ENCODE measurements around the gene C9orf152.
A peak's percentile ranks its signal among the peaks of the same experiment; 100 is the strongest.
"Not testable (repeated sequence)": the region's sequence is repeated elsewhere in the genome, so short reads cannot be mapped to it uniquely, and the experiment has no call there.

C9orf152 gene

DNA sequence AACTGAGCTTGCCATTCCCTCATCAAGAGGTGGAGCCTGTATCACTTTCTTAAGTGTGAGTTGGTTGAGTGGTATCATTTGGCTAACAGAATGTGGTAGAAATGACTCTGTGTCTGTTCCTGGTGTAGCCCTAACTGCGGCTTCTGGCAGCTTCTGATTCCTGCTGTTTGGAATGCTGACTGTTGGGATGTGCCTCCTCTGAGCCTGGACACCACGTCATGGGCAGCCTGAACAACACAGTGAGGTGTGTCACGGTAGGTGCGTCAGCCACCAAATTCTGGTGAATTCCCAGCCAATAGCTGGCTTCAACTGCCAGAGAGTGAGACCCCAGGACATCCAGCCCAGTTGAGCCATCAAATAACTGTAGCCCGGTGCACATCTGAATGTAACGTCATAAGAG lies 6.1 kb upstream of the C9orf152 start:
- no peak for DNase-seq

DNA sequence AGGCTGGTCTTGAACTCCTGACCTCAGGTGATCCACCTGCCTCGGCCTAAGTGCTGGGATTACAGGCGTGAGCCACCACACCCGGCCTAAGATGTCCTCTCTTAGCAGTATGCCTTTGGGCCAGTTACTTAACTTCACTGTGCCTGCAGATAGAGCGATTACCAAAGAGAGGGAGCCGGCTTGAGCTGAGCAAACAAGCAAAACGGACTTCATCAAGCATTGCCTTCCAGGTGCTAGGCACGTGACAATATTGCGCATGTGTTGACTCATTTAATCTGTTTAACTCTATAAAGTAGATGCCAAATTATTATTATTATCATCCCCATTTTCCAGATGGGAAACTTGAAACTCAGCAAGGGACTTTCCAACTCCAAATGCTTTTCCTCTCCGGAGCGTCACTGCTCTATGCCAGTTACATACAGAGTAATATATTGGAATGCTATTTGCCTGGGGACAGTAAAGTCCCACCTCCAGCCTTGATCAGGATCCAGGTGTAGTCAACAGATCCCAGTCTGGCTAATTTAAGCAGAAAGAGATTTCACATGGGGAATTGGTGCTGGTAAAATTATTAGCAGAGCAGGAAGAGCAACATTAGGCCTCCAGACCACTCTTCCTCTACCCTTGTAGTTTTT lies 5.6 kb upstream of the C9orf152 start:
- no peak for DNase-seq

- no peak for DNase-seq
Measured at GRCh38 chr9:110207071-110207641, 803 bp downstream of the C9orf152 start.

GRCh38 chr9:110206389-110206788 lies 1.6 kb downstream of the C9orf152 start:
- no peak for DNase-seq

DNA sequence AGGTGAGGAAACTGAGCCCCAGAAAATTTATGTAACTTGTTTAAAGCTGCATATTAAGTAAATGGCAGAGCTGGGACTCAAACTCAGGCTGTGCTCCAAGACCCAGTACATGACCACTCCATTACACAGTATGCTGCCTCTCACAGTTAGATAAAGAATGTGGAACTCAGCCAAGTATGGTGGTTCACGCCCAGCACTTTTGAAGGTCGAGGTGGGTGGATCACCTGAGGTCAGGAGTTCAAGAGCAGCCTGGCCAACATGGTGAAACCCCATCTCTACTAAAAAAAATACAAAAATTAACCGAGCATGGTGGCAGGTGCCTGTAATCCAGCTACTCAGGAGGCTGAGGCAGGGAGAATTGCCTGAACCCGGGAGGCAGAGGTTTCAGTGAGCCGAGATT lies 2.3 kb downstream of the C9orf152 start:
- not testable (repeated sequence) for DNase-seq

- no peak for DNase-seq
Measured at GRCh38 chr9:110202232-110202631, 5.7 kb downstream of the C9orf152 start.

- no peak for DNase-seq
Measured at GRCh38 chr9:110199643-110200042, 8.3 kb downstream of the C9orf152 start.

DNA sequence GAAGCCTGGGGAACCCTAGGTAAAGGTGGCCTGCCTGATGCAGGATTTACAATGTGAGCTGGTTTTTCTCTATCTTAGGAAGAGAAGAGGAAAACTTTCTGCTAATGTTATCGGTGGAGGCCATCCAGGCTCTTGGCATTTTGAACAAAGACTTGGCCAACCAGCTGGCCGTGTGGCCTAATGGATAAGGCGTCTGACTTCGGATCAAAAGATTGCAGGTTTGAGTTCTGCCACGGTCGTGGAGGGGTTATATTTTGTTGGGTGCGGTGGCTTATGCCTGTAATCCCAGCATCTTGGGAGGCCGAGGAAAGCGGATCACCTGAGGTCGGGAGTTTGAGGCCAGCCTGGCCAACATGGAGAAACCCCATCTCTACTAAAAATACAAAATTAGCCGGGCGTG lies 9.6 kb downstream of the C9orf152 start:
- DNase-seq = no peak

DNA sequence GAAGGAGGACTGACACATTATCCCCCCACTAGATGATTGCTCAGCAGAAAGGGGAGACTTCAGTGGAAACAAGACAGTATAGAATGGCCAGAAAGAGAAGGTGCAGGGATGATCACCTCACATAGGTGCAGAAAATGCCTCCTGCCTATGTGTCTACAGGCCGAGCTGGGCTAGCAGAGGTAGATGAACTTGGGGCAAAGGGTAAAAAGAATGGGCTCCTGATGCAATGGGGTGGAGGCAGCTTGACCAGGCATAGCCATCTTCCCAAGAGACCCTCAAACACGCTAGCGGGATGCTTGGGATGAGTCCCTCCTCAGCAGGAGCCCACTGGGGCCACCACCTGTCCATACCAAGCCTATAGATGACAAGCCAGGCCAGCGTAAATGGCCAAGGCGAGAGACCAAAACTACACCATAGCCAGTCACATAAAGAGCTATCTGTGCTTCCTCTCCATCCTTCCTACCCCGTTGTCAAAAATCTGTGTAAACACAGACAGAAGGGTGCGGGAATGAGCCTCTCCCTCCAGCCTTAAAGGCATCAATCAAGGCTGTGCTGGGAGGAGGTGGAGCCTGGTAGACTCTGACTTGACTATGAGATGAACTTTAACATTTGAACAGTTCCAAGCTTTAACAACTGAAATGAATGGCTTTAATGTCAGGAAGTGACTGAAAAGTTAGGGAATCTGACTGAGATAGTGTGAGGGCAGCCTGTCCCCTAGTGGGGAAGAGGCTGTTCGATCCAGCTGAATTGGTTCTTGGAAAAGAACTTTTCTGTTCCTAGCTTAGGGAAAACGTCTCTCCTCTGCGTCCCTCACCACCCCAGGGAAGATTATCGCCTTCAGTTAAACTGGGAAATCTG lies 10.4 kb downstream of the C9orf152 start:
- peak in 1 of 2 experiments; percentile 17 for DNase-seq

DNA sequence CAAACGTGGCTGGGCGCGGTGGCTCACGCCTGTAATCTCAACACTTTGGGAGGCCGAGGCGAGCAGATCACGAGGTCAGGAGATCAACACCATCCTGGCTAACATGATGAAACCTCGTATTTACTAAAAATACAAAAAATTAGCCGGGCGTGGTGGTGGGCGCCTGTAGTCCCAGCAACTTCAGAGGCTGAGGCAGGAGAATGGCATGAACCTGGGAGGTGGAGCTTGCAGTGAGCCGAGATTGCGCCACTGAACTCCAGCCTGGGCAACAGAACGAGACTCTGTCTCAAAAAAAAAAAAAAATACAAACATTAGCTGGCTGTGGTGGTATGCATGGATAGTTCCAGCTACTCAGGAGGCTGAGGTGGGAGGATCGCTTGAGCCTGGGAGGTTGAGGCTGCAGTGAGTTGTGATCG lies 11.9 kb downstream of the C9orf152 start:
- DNase-seq = not testable (repeated sequence)

DNA sequence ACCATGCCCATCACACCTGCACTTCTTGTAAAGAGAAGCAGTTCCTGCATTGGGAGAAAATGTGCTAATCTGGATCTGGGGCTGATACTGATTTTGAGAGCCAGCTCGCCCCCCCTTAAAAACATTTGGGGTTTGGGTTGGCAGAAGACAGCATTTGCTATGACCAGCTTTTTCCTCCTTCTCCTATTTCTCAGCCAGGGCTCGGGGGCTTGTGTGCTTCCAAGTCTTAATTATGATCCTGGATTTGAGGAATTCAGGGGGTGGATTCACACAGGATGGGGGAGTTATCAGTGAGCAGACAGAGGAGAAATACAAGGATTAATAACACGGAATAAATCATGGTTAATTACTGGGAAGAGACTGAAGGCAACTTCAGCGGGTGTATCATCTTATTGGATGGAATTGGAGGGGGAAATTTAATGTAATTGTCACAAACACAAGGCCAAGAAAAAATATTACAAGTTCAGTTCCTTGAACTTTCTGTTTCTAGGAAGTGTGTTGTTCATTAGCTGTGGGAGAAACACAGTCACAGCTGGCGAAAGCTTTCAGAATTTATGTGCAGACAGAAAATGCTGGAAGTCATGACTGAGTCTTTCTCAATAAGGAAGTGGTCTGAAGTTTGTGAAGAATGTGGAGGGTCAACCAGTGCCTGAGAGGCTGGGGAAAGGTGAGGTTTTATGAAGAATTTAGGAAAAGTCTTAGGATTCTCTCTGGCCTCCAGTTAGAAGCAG lies 15.3 kb downstream of the C9orf152 start:
- DNase-seq = no peak

- DNase-seq = no peak
Measured at GRCh38 chr9:110191615-110192014, 16.3 kb downstream of the C9orf152 start.

DNA sequence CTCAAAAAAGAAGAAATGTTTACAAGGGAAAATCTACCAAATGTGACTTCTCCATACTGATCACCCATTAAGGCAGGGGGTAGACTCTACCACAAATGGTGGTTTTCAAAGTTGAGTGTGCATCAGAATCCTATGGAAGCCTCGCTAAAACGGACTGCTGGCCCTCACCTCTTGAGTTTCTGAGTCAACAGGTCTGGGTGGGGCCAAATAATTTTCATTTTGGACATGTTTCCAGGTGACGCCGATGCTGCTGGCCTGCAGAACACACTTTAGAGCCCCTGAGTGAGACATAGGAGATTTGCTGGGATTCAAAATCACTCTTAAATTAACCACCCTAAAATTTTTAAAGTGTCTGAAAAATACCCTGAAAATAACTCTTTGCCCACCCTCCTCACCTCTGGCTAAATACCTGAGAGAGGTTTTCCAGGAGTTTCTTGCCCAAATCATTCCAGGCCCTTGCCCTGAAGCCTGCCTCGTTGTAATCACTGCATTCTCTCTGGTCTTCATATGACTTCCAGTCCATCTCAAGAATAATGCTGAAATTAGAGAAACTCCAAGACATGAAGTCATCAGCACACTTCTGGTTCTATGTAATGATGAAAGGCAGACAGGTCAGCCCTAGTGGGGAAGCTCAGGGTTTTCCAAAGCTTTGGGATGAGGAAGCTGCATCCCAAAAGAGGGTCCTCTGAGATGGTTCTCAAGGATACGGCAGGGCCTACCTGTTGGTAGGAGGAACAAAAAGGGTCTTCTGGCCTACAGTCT lies 18.2 kb downstream of the C9orf152 start:
- no peak for DNase-seq

GRCh38 chr9:110188991-110189390 lies 19.0 kb downstream of the C9orf152 start:
- DNase-seq = no peak

DNA sequence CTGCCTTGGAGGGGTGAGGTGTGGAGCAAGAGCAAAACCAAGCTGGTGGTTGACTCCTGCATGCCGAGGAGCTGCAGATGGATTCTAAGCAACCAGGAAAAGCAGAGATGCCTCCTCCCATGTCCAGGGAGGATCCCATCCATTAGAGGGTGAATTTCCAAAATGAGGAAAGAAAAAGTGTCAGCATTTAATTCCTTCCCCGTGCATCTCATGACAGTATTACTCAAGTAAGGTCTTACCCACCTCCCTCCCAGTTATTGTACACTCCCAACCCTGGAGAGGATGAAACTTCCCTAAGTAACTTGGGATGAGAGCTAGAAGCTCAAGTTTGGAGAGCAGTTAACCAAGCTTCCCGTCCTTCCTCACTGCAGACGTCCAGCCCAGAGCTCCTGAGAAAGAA lies 19.9 kb downstream of the C9orf152 start:
- DNase-seq = no peak

DNA sequence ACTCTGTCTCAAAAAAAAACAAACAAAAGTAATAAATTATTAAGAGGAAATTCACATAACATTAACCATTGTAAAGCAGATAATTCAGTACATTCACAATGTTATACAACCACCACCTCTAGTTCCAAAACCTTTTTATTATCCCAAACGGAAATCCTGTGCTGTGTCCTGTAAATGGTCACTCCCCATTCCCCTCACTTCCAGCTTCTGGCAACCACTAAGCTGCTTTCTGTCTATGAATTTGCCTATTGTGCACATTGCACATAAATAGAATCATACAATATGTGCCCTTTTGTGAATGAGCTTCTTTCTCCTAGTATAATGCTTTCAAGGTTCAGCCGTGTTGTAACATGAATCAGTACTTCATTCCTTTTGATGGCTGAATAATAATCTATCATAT lies 20.8 kb downstream of the C9orf152 start:
- no peak for DNase-seq

- no peak for DNase-seq
Measured at GRCh38 chr9:110186254-110186653, 21.7 kb downstream of the C9orf152 start.

- no peak for DNase-seq
Measured at GRCh38 chr9:110185806-110186205, 22.2 kb downstream of the C9orf152 start.

GRCh38 chr9:110183208-110184145 lies 24.5 kb downstream of the C9orf152 start:
- peak in 1 of 2 experiments; percentile 63 for DNase-seq

DNA sequence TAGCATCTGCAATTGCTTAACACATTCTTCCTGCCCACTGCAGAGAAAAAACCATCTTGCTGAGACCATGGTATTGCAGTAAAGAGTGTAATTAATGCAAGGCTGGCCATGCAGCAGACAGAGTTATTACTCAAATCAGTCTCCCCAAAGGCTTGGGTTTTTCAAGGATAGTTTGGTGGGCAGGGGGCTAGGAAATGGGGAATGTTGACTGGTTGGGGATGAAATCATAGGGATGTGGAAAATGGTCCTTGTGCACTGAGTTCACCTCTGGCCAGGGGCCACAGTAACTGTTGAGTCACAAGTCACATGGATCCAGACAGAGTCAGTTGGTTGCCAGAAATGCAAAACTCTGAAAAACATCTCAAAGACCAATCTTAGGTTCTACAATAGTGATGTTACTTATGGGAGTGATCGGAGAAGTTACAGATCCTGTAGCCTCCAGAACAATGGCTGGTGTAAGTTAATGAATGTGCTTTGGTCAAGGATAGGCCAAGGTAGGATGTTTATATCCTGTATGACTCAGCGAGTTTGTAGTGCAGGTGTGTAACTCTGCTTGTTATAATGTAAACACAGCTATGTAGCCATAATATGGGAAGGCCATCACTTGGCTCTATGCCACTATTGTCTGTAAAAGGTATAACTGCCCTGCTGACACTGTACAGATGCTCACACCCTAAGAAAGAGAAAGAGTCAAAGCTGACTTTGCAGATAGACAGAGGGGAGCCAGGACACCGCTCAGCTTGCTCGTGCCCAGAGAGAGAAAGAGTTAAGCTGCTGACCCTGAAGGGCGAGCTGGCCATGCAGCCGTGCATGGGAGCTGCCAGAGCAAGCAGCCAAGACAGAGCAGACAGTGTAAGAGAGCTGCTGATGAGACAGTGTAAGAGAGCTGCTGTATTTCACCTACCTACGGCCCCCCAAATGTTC lies 27.2 kb downstream of the C9orf152 start:
- no peak for DNase-seq

Measured in SW 1271 (cell line).